ENCODE results near the gene B3GNT4. TPM values are rescaled to one million over a fixed set of nuclear protein-coding genes. Genes with fewer than 3 reads are reported as not detected.

Gene B3GNT4
- total and polyA plus RNA-seq, 2 donors (not counting 3 experiments of a cell fraction or from before 2014, with no cell fraction given) = 0.11 to 0.31 TPM

DNA sequence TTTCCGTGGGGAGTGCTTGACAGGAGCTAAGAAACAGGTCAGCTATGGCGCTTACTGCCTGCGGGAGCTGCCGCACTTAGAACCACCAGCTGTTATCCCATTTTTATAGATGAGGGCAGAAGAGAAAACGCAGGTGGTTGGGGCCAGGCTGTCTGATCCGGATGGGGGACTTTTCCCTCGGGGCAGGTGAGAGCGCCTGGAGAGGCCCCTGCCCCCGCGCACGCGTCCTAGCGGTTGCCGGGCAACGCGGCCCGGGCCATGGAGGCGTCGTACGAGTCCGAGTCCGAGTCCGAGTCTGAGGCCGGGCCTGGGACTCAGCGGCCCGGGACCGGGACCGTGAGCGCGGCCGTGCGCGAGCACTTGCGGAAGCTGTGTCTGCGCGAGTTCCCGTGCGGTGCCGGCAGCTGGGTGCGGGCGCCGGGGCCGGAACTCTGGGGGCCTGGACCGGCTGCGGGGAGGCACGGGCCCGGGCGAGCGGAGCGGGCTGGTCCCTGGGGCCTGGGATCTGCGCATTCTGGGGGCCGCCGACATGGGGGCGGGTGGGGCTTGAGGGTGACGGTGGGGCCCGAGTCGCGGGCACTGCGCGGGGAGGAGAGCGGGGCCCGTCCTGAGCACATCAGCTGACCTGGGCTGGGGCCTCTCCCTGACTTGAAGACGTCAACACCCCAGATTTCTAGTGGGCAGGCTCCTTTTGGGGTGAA lies 20.5 kb upstream of the B3GNT4 start, which contains the start of gene LRRC43:
TSS of gene LRRC43 (plus strand) at position 237 of the 701 bp plus-strand sequence. CDS start at position 259, 22 bp downstream.
- Histone ChIP-seq H3K4me2 (ENCODE audit: insufficient read depth, low read length) (peak within 1 kb of the TSS; percentile 20), H2AFZ (ENCODE audit: low read depth, low read length) (peak within 1 kb of the TSS; percentile 43), H3K9me3 (replicated peaks; ENCODE audit: control insufficient read depth, insufficient read depth, low read length) (no peaks in the 10 kb centered on the region), H3K4me1 (ENCODE audit: control insufficient read depth, extremely low read depth, insufficient read depth, low read length) (peaks cover 4% of the 10 kb centered on the region), H3K27ac (ENCODE audit: insufficient read depth, low read depth, low read length) (no peak within 1 kb of the TSS), H4K20me1 (replicated peaks; ENCODE audit: control insufficient read depth, extremely low read depth, insufficient read depth, low read length) (no peaks in the 10 kb centered on the region), H3K4me3 (replicated peaks in 1 of 3; ENCODE audit: insufficient read depth in 1 of 3, low read depth in 1 of 3, low read length in 3 of 3) (peak within 1 kb of the TSS in 2 of 3 experiments; percentile 26 to 39), H3K9me1 (replicated peaks; ENCODE audit: control insufficient read depth, extremely low read depth, insufficient read depth, low read length) (no peaks in the 10 kb centered on the region), H3K27me3 (ENCODE audit: control insufficient read depth in 2 of 2, insufficient read depth in 2 of 2, low read length in 2 of 2) (no peaks in the 10 kb centered on the region), H3K79me2 (ENCODE audit: control insufficient read depth, insufficient read depth, low read length) (no peaks in the 10 kb centered on the region), H3K9ac (replicated peaks; ENCODE audit: extremely low read depth, insufficient read depth, low read length) (peak within 1 kb of the TSS; percentile 39), H3K36me3 (ENCODE audit: control insufficient read depth in 2 of 2, extremely low read depth in 1 of 2, insufficient read depth in 2 of 2, low read length in 2 of 2) (no peaks in the 10 kb centered on the region)
- peak; percentile 36 for DNase-seq (ENCODE audit: low read depth, low spot score)
- intact Hi-C loops (cut with micrococcal nuclease) (no loop called here), dilution Hi-C loops (cut with MboI; ENCODE audit: extremely low pct_ligation_motif_present, low sequenced_read_pairs) (no loop called here)
- TF ChIP-seq POLR2A (IDR thresholded peaks at IDR 0.05; ENCODE audit: low read depth, low read length) (peak; percentile 39), GATA2 (IDR thresholded peaks at IDR 0.05; ENCODE audit: insufficient read depth, insufficient read length, low read depth, low read length) (no peak)
- POLR2A ChIA-PET = no interaction called here
- no peak for FAIRE-seq
- CTCF ChIA-PET = interaction anchor here (1.0 to 1.4 kb wide), 3 partner anchors 8 to 43 kb away, joined by 3 to 4 read pairs (median 3); no protein-coding TSS in a partner anchor
- BruUV-seq (replicated peaks) = no TSS peak

GRCh38 chr12:122183588-122183940 lies 19.9 kb upstream of the B3GNT4 start:
- TF ChIP-seq MYC (IDR thresholded peaks at IDR 0.05; ENCODE audit: low read depth, low read length) (no peak), POLR2A (IDR thresholded peaks at IDR 0.05; ENCODE audit: low read depth, low read length) (no peak), EZH2 (IDR thresholded peaks at IDR 0.05; ENCODE audit: borderline replicate concordance, low read depth, low read length, severe bottlenecking) (no peak), MAX (IDR thresholded peaks at IDR 0.05; ENCODE audit: insufficient read depth, insufficient read length) (no peak), JUN (IDR thresholded peaks at IDR 0.05; ENCODE audit: borderline replicate concordance, insufficient read depth, insufficient read length, low read depth) (no peak), POLR2AphosphoS5 (IDR thresholded peaks at IDR 0.05; ENCODE audit: insufficient read depth, low read depth, low read length) (no peak)
- TF ChIP-seq, protein P1, sequence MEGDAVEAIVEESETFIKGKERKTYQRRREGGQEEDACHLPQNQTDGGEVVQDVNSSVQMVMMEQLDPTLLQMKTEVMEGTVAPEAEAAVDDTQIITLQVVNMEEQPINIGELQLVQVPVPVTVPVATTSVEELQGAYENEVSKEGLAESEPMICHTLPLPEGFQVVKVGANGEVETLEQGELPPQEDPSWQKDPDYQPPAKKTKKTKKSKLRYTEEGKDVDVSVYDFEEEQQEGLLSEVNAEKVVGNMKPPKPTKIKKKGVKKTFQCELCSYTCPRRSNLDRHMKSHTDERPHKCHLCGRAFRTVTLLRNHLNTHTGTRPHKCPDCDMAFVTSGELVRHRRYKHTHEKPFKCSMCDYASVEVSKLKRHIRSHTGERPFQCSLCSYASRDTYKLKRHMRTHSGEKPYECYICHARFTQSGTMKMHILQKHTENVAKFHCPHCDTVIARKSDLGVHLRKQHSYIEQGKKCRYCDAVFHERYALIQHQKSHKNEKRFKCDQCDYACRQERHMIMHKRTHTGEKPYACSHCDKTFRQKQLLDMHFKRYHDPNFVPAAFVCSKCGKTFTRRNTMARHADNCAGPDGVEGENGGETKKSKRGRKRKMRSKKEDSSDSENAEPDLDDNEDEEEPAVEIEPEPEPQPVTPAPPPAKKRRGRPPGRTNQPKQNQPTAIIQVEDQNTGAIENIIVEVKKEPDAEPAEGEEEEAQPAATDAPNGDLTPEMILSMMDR (IDR thresholded peaks at IDR 0.05; ENCODE audit: extremely low read depth in 1 of 2, insufficient read depth in 1 of 2, low read depth in 1 of 2, low read length in 2 of 2) = no peak
- Histone ChIP-seq H3K79me2 (ENCODE audit: control insufficient read depth, insufficient read depth, low read length) (no peaks in the 10 kb centered on the region), H4K20me1 (replicated peaks; ENCODE audit: control insufficient read depth, extremely low read depth, insufficient read depth, low read length) (no peaks in the 10 kb centered on the region), H3K27me3 (ENCODE audit: control insufficient read depth in 2 of 2, insufficient read depth in 2 of 2, low read length in 2 of 2) (no peaks in the 10 kb centered on the region), H3K4me3 (replicated peaks in 1 of 3; ENCODE audit: insufficient read depth in 1 of 3, low read depth in 1 of 3, low read length in 3 of 3) (no peak overlapping the region), H3K36me3 (ENCODE audit: control insufficient read depth in 2 of 2, extremely low read depth in 1 of 2, insufficient read depth in 2 of 2, low read length in 2 of 2) (no peaks in the 10 kb centered on the region), H3K27ac (ENCODE audit: insufficient read depth, low read depth, low read length) (no peak overlapping the region), H2AFZ (ENCODE audit: low read depth, low read length) (peak overlapping the region; percentile 43), H3K9ac (replicated peaks; ENCODE audit: extremely low read depth, insufficient read depth, low read length) (peak overlapping the region; percentile 39), H3K9me1 (replicated peaks; ENCODE audit: control insufficient read depth, extremely low read depth, insufficient read depth, low read length) (no peaks in the 10 kb centered on the region), H3K4me1 (ENCODE audit: control insufficient read depth, extremely low read depth, insufficient read depth, low read length) (peaks cover 4% of the 10 kb centered on the region), H3K4me2 (ENCODE audit: insufficient read depth, low read length) (no peak overlapping the region), H3K9me3 (replicated peaks; ENCODE audit: control insufficient read depth, insufficient read depth, low read length) (no peaks in the 10 kb centered on the region)
- intact Hi-C loops (cut with micrococcal nuclease) (no loop called here), dilution Hi-C loops (cut with MboI; ENCODE audit: extremely low pct_ligation_motif_present, low sequenced_read_pairs) (no loop called here)
- CTCF ChIA-PET = no interaction called here
- TSS peak; percentile 19 for BruUV-seq (replicated peaks)
- POLR2A ChIA-PET = no interaction called here
- FAIRE-seq (no peak), DNase-seq (ENCODE audit: low read depth, low spot score) (no peak)
